HT-29 (cell line): ENCODE data around the gene RNF7. TPM values are rescaled to one million over a fixed set of nuclear protein-coding genes. Genes with fewer than 3 reads are reported as not detected.
"Not testable (repeated sequence)": the region's sequence is repeated elsewhere in the genome, so short reads cannot be mapped to it uniquely, and the experiment has no call there.

Experiments
- DNase-seq: peaks from one replicate; pipeline ENCODE4 v3.0.0-alpha.2; 2015; ENCODE audit warnings: low spot score
- total RNA-seq: library from RNA; depleted of rRNA; stranded (reverse); fragments of >200 nt; shearing (Covaris generic); gene quantifications from 2 replicates; pipeline ENCODE4 v1.2.3, GENCODE V29; 2014

The RNF7 gene
- total RNA-seq, 1 experiment from 2014 or later: 27.7 TPM

- no peak for DNase-seq
These were observed 2.2 kb upstream of the RNF7 start for GRCh38 chr3:141735770-141736465.

GRCh38 chr3:141737093-141737492, 1.0 kb upstream of the RNF7 start:
- DNase-seq: no peak

- no peak for DNase-seq
These were observed 448 bp upstream of the RNF7 start for GRCh38 chr3:141737678-141738021.

GRCh38 chr3:141738891-141739363, 829 bp downstream of the RNF7 start:
- peak; percentile 71 for DNase-seq

GRCh38 chr3:141739731-141740130, 1.6 kb downstream of the RNF7 start:
- no peak for DNase-seq

GRCh38 chr3:141740349-141740748, 2.3 kb downstream of the RNF7 start:
- no peak for DNase-seq

GRCh38 chr3:141743305-141743704, 5.2 kb downstream of the RNF7 start:
- DNase-seq: no peak

GRCh38 chr3:141746962-141747361, 8.9 kb downstream of the RNF7 start:
- DNase-seq: no peak

GRCh38 chr3:141753399-141753798, 15.3 kb downstream of the RNF7 start:
- no peak for DNase-seq

- no peak for DNase-seq
These were observed 15.9 kb downstream of the RNF7 start for GRCh38 chr3:141754032-141754431.

GRCh38 chr3:141762552-141762951, 24.5 kb downstream of the RNF7 start:
- not testable (repeated sequence) for DNase-seq

- peak; percentile 7 for DNase-seq
These were observed 25.1 kb downstream of the RNF7 start, which contains the start of gene GRK7 for GRCh38 chr3:141763088-141763750. GRK7 (plus strand) TSS chr3:141763408; CDS start chr3:141778285, 14,877 bp downstream.

GRCh38 chr3:141764045-141764444, 25.9 kb downstream of the RNF7 start:
- no peak for DNase-seq

GRCh38 chr3:141764465-141764864, 26.4 kb downstream of the RNF7 start:
- DNase-seq: no peak

- DNase-seq: no peak
These were observed 26.9 kb downstream of the RNF7 start for GRCh38 chr3:141764986-141765385.

GRCh38 chr3:141767066-141767465, 29.0 kb downstream of the RNF7 start:
- no peak for DNase-seq

GRCh38 chr3:141769221-141769894, 31.3 kb downstream of the RNF7 start:
- no peak for DNase-seq

- DNase-seq: no peak
These were observed 35.6 kb downstream of the RNF7 start for GRCh38 chr3:141773676-141774075.

- no peak for DNase-seq
These were observed 38.3 kb downstream of the RNF7 start for GRCh38 chr3:141776376-141776775.

GRCh38 chr3:141776885-141777284, 38.8 kb downstream of the RNF7 start:
- DNase-seq: no peak

GRCh38 chr3:141777957-141778813, 40.1 kb downstream of the RNF7 start:
- no peak for DNase-seq

- no peak for DNase-seq
These were observed 41.6 kb downstream of the RNF7 start for GRCh38 chr3:141779667-141780066.
